HepG2 (cell line): ENCODE results near the gene MYL11. TPM values are rescaled to one million over a fixed set of nuclear protein-coding genes. Genes with fewer than 3 reads are reported as not detected.

Experiments used
- CBX1 ChIP-seq: IDR thresholded peaks from one replicate; pipeline ENCODE4 v1.6.1; 2016; ENCODE audit warnings: antibody characterized with exemption, low read depth
- HDAC2 ChIP-seq: sonication (generic); formaldehyde crosslinking; IDR thresholded peaks from 2 replicates; pipeline ENCODE4 v1.4.0; 2020; ENCODE audit warnings: missing genetic modification reagents
- HMGA1 ChIP-seq: sonication (generic); formaldehyde crosslinking; conservative IDR thresholded peaks from 2 replicates; pipeline ENCODE4 v1.4.0; 2020; ENCODE audit warnings: missing genetic modification reagents
- IRX3 ChIP-seq: sonication (generic); formaldehyde crosslinking; IDR thresholded peaks from 2 replicates; pipeline ENCODE4 v1.8.1; 2023; ENCODE audit warnings: mild to moderate bottlenecking, low read depth, missing genetic modification reagents, borderline replicate concordance
- KLF12 ChIP-seq: sonication (generic); formaldehyde crosslinking; IDR thresholded peaks from 2 replicates; pipeline ENCODE4 v1.4.0; 2020; ENCODE audit warnings: missing genetic modification reagents, borderline replicate concordance
- MIER2 ChIP-seq: IDR thresholded peaks from 2 replicates; pipeline ENCODE4 v1.6.1; 2016; ENCODE audit warnings: missing biosample characterization, missing genetic modification reagents
- MIER3 ChIP-seq: IDR thresholded peaks from 2 replicates; pipeline ENCODE4 v1.6.1; 2016; ENCODE audit warnings: missing compliant biosample characterization, borderline replicate concordance
- RAD21 ChIP-seq: fragments of 450-650 bp; formaldehyde crosslinking; IDR thresholded peaks from 2 replicates; pipeline ENCODE4 v1.5.0; 2020; ENCODE audit warnings: mild to moderate bottlenecking
- TAF1 ChIP-seq: sonication (generic); formaldehyde crosslinking; IDR thresholded peaks from 2 replicates; pipeline ENCODE4 v1.4.0; 2020; ENCODE audit warnings: missing genetic modification reagents
- U2AF2 ChIP-seq: fragments of 200-400 bp; formaldehyde crosslinking; IDR thresholded peaks from 2 replicates; pipeline ENCODE4 v1.6.1; 2017; ENCODE audit warnings: low read depth, mild to moderate bottlenecking, low read length
- WIZ ChIP-seq: sonication (generic); formaldehyde crosslinking; IDR thresholded peaks from 2 replicates; pipeline ENCODE4 v1.5.1; 2020; ENCODE audit warnings: mild to moderate bottlenecking, missing genetic modification reagents
- ZNF143 ChIP-seq: sonication (generic); formaldehyde crosslinking; IDR thresholded peaks from 2 replicates; pipeline ENCODE4 v1.4.0; 2020; ENCODE audit warnings: missing genetic modification reagents
- ZNF383 ChIP-seq: sonication (generic); formaldehyde crosslinking; IDR thresholded peaks from 2 replicates; pipeline ENCODE4 v1.4.0; 2020; ENCODE audit warnings: missing genetic modification reagents, mild to moderate bottlenecking, borderline replicate concordance
- ZNF549 ChIP-seq: sonication (generic); formaldehyde crosslinking; IDR thresholded peaks from 2 replicates; pipeline ENCODE4 v1.5.0; 2020; ENCODE audit warnings: missing genetic modification reagents
- ZNF615 ChIP-seq: sonication (generic); formaldehyde crosslinking; IDR thresholded peaks from 2 replicates; pipeline ENCODE4 v1.5.0; 2020; ENCODE audit warnings: mild to moderate bottlenecking, missing genetic modification reagents, borderline replicate concordance
- polyA plus RNA-seq, 8 experiments: library from polyadenylated mRNA; depleted of rRNA in 3 of 8; stranded (reverse) in 7 of 8; unstranded in 1 of 8; fragments of >200 nt; fragmentation: Illumina TruSeq in 4 of 8; extraction: Trizol in 4 of 8; gene quantifications; 2 replicates each; pipeline versions ENCODE4 v1.2.1 to v1.2.3, GENCODE V29; 2011 to 2016; ENCODE audit warnings: low read depth in 4 of 8, missing spikeins in 1 of 8, mixed read lengths in 1 of 8; ENCODE audit not compliant: insufficient read depth in 1 of 8
- total RNA-seq, 5 experiments: library from RNA; depleted of rRNA; stranded (reverse); fragments of >200 nt; fragmentation: Illumina TruSeq; extraction: Trizol; gene quantifications; 2 replicates each; pipeline ENCODE4 v1.2.3, GENCODE V29; 2016; ENCODE audit warnings: low read depth in 1 of 5
- TF ChIP-seq, protein P1 (sequence below): IDR thresholded peaks from 2 replicates; pipeline ENCODE4 v1.6.1; 2016; ENCODE audit warnings: missing compliant biosample characterization, missing genetic modification reagents, borderline replicate concordance
- TF ChIP-seq, protein P2 (sequence below): sonication (generic); formaldehyde crosslinking; IDR thresholded peaks from 2 replicates; pipeline ENCODE4 v1.4.0; 2020; ENCODE audit warnings: missing genetic modification reagents, low read depth, mild to moderate bottlenecking, borderline replicate concordance
- TF ChIP-seq, protein P3 (sequence below): sonication (generic); formaldehyde crosslinking; IDR thresholded peaks from 2 replicates; pipeline ENCODE4 v1.4.0; 2020; ENCODE audit warnings: missing genetic modification reagents
- TF ChIP-seq, protein P4 (sequence below): sonication (generic); formaldehyde crosslinking; IDR thresholded peaks from 2 replicates; pipeline ENCODE4 v1.4.0; 2020; ENCODE audit warnings: missing genetic modification reagents
- TF ChIP-seq, protein P5 (sequence below): sonication (generic); formaldehyde crosslinking; IDR thresholded peaks from 2 replicates; pipeline ENCODE4 v1.5.0; 2020; ENCODE audit warnings: missing genetic modification reagents

MYL11 gene
- total and polyA plus RNA-seq, 2 of the 13 experiments (the other 11 are each of a cell fraction or from before 2014, with no cell fraction given): not detected

DNA sequence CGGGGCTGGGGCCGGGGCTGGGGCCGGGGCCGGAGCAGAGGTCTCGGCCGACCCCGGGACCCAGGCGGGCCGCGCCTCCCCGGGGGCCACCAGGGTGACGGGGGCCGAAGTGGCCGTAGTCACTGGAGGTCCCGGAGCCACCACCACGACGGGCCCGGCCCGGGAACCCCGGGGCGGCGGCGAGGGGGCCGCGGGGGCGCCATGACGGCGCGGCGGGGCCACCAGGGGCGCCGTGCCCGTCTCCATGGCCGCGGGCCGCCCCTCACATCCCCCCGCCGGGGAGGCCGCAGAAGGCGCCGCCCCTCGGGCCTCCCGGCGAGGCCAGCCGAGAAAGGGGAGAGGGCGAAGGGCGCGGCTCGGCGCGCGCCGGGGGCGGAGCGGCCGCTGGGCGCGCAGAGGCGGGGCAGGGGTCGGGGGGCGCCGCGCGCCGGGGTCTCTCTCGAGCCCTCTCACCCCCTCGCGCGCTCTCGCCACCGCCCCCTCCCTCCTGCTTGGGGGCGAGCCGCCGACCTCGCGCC lies 4.6 kb upstream of the MYL11 start (continued):
- TF ChIP-seq, protein P1, sequence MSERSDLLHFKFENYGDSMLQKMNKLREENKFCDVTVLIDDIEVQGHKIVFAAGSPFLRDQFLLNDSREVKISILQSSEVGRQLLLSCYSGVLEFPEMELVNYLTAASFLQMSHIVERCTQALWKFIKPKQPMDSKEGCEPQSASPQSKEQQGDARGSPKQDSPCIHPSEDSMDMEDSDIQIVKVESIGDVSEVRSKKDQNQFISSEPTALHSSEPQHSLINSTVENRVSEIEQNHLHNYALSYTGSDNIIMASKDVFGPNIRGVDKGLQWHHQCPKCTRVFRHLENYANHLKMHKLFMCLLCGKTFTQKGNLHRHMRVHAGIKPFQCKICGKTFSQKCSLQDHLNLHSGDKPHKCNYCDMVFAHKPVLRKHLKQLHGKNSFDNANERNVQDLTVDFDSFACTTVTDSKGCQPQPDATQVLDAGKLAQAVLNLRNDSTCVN (CRISPR knock-in tag): no peak
- no peak for TF ChIP-seq ZNF549 (CRISPR knock-in tag)
- TF ChIP-seq, protein P2, sequence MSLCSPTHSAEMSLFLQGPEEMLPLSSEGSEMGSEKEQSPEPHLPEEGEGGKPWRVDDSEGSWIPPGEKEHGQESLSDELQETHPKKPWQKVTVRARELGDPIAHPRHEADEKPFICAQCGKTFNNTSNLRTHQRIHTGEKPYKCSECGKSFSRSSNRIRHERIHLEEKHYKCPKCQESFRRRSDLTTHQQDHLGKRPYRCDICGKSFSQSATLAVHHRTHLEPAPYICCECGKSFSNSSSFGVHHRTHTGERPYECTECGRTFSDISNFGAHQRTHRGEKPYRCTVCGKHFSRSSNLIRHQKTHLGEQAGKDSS: no peak
- TF ChIP-seq, protein P3, sequence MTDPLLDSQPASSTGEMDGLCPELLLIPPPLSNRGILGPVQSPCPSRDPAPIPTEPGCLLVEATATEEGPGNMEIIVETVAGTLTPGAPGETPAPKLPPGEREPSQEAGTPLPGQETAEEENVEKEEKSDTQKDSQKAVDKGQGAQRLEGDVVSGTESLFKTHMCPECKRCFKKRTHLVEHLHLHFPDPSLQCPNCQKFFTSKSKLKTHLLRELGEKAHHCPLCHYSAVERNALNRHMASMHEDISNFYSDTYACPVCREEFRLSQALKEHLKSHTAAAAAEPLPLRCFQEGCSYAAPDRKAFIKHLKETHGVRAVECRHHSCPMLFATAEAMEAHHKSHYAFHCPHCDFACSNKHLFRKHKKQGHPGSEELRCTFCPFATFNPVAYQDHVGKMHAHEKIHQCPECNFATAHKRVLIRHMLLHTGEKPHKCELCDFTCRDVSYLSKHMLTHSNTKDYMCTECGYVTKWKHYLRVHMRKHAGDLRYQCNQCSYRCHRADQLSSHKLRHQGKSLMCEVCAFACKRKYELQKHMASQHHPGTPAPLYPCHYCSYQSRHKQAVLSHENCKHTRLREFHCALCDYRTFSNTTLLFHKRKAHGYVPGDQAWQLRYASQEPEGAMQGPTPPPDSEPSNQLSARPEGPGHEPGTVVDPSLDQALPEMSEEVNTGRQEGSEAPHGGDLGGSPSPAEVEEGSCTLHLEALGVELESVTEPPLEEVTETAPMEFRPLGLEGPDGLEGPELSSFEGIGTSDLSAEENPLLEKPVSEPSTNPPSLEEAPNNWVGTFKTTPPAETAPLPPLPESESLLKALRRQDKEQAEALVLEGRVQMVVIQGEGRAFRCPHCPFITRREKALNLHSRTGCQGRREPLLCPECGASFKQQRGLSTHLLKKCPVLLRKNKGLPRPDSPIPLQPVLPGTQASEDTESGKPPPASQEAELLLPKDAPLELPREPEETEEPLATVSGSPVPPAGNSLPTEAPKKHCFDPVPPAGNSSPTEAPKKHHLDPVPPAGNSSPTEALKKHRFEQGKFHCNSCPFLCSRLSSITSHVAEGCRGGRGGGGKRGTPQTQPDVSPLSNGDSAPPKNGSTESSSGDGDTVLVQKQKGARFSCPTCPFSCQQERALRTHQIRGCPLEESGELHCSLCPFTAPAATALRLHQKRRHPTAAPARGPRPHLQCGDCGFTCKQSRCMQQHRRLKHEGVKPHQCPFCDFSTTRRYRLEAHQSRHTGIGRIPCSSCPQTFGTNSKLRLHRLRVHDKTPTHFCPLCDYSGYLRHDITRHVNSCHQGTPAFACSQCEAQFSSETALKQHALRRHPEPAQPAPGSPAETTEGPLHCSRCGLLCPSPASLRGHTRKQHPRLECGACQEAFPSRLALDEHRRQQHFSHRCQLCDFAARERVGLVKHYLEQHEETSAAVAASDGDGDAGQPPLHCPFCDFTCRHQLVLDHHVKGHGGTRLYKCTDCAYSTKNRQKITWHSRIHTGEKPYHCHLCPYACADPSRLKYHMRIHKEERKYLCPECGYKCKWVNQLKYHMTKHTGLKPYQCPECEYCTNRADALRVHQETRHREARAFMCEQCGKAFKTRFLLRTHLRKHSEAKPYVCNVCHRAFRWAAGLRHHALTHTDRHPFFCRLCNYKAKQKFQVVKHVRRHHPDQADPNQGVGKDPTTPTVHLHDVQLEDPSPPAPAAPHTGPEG (CRISPR knock-in tag): peak; percentile 14; the same call in 1 of the 2 replicates
- no peak for TF ChIP-seq ZNF615 (CRISPR knock-in tag)
- TF ChIP-seq WIZ (CRISPR knock-in tag): no peak
- TF ChIP-seq TAF1 (CRISPR knock-in tag): no peak; the same call in 1 of the 2 replicates
- TF ChIP-seq, protein P4, sequence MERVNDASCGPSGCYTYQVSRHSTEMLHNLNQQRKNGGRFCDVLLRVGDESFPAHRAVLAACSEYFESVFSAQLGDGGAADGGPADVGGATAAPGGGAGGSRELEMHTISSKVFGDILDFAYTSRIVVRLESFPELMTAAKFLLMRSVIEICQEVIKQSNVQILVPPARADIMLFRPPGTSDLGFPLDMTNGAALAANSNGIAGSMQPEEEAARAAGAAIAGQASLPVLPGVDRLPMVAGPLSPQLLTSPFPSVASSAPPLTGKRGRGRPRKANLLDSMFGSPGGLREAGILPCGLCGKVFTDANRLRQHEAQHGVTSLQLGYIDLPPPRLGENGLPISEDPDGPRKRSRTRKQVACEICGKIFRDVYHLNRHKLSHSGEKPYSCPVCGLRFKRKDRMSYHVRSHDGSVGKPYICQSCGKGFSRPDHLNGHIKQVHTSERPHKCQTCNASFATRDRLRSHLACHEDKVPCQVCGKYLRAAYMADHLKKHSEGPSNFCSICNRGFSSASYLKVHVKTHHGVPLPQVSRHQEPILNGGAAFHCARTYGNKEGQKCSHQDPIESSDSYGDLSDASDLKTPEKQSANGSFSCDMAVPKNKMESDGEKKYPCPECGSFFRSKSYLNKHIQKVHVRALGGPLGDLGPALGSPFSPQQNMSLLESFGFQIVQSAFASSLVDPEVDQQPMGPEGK (CRISPR knock-in tag): peak; percentile 79
- TF ChIP-seq, protein P5, sequence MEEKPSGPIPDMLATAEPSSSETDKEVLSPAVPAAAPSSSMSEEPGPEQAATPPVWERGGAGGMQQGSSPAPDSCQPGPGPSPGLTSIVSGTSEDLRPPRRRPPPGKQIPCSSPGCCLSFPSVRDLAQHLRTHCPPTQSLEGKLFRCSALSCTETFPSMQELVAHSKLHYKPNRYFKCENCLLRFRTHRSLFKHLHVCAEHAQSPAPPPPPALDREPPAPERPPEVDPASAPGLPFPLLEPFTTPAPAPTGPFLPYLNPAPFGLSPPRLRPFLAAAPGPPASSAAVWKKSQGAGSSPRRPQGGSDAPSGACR (CRISPR knock-in tag): no peak
- TF ChIP-seq KLF12 (CRISPR knock-in tag): 0 out of 2 replicates have a peak, but pooled peaks have one; percentile 42
- no peak for TF ChIP-seq HDAC2
- TF ChIP-seq MIER3 (CRISPR knock-in tag): no peak
- no peak for TF ChIP-seq IRX3 (CRISPR knock-in tag)
- peak; percentile 6 for TF ChIP-seq CBX1
- TF ChIP-seq MIER2 (CRISPR knock-in tag): no peak
- TF ChIP-seq U2AF2: no peak
- no peak for TF ChIP-seq ZNF143
- TF ChIP-seq ZNF383 (CRISPR knock-in tag): no peak
- peak; percentile 75 for TF ChIP-seq RAD21 (CRISPR knock-in tag)
- TF ChIP-seq HMGA1: no peak
